ENCODE data around the gene MAVS.
A peak's percentile ranks its signal among the peaks of the same experiment; 100 is the strongest.

Gene MAVS

DNA sequence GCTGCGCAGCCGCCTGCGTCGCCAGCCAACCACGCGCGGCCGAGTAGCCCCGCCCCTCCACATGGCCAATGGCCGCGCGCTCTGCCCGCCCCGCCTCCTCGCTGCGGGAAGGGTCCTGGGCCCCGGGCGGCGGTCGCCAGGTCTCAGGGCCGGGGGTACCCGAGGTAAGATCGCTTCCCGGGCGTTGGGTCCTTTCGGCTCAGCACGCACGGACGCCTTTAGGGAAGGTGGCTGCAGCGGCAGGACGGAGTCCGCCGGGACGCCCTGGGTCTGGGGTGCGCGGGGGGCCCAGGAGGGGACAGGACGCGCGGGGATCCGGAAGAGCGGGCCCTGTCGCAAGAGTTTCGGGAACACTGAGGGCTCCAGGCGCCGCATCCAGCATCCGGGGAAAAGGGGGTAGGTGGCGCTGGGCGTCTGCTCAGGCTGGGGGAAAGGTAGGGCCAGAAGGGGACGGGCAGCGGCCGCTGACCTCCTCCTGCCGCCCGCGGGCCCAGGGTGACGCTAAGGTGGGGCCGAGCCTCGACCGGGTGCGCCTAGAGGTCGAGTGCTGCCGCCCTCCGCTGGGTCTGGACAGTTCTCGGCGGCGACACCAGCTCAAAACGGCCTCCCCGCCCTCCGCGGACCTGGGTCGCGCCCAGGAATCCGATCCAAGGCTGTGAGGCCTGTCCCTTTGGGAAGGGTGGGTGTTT, at the start of gene MAVS:
MAVS (plus strand) TSS at position 95 of the 689 bp plus-strand sequence. CDS start 7,791 bp downstream, outside the sequence.
- DNase-seq = peak; percentile 93

DNA sequence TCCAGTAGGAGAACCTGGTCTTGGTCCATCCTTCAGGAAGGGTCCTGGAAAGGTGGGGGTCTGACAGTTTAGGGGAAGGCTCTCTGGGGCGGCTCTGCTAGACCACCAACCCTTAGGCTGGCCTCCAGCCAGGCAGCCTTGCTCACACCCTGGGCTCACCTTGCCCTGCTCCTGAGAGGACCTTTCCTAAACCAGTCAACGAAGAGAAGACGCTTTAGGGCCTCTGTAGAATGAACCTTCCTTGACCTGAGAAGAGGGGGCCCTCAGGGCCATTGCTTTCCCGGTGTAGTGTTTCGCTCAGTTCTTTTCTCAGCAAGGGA, 49.4 kb upstream of the MAVS start:
- DNase-seq = no peak

DNA sequence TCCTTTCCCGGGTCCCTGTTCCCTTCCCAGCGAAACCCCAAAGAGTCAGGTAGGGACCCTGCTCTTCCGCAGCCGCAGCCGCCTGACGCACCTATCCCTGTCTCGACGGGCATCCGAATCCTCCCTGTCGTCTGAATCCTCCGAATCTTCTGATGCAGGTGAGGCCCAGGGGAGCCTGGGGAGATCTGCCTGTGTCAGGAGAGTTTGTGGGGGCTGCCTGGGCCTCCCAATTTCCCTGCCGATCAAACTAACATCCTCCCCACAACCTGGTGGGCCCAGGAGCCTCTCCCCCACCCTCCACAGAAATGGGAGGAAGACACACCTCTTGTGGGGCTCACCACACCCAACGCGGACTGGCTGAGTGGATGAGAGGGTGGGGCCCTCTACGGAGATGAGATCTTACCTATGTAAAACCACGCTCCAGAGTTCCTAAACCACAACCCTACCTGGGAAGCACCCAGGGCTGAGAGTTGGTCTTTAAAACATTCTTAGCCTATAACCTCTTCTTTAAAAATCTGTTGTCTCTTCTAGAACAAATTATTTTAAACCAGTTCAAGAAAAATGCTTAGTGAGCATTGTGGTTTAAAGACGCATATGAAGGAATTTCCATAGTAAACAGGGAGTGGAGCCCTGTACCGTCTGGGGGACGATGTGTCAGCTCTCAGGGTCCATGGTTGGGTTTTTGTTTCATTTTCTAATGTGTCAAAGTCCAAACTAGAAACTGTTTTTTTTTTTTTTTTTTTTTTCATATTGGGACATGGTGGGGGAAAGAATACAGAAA, 48.9 kb upstream of the MAVS start:
- peak; percentile 86 for DNase-seq

DNA sequence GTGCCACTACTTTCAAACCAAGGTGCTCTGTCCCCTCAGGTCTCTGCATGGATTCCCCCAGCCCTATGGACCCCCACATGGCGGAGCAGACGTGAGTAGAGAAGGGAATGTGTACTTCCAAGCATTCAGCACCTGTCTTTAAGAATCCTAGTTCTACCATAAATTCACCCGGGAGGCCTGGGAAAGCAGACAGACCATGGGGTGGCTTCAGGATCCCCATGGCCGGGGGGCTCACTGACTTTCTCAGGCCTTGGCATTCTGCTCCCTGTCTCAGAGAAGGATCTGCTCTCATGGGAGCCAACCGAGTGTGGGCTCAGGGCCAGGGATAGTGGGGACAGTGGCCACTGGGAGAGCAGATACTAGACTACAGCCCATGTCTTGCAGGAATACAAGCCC, 48.3 kb upstream of the MAVS start:
- no peak for DNase-seq

DNA sequence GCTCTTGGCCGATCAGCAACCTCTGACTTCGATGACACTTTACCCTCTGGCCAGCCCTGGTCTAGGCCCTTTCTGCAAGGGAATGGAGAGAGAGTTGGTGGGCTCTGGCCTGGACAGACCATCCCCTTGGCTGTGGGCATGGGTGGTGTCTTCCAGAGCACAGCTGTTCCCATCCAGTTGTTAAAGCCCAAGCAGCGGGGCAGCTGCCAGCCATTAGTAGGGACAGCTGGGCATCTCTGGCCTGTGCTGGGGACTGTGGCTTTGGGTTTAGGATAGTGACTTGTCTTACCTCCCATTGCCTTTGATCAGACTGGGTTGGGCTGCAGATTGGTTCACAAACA, 47.8 kb upstream of the MAVS start:
- DNase-seq = no peak

DNA sequence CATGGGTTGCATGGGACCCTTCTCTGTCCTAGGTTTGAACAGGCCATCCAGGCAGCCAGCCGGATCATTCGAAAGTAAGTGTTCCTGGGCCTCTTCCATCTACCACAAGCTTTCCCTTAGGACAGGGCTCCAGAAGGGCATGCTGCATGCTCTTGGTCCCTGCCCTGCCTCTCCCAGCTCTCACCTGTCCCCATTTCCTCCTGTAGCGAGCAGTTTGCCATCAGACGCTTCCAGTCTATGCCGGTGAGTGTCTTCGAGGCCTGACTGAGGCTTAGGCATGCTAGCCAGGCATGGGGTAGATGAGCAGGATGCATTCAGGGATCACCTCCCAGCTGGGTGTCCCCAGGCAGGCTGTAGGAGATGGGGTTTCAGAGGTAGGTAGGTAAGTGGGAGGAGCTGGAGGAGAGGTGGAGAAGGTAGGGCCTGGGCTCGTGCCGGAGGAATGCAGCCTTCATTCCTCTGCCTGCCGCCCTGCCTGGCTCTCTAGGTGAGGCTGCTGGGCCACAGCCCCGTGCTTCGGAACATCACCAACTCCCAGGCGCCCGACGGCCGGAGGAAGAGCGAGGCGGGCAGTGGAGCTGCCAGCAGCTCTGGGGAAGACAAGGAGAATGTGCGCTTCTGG, 46.3 kb upstream of the MAVS start:
- DNase-seq = no peak

DNA sequence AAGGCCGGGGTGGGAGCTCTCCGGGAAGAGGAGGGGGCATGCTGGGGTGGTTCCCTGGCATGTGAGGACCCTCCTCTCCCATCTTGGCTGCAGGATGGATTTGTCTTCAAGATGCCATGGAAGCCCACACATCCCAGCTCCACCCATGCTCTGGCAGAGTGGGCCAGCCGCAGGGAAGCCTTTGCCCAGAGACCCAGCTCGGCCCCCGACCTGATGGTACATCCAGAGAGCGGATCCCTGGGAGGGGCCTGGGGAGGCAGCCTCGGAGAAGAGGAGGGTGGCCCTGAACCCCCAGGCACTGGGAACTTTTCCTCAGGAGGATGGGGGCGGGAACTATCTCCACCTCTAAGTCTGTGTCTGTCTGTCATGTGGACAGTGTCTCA, 45.8 kb upstream of the MAVS start:
- DNase-seq = no peak

DNA sequence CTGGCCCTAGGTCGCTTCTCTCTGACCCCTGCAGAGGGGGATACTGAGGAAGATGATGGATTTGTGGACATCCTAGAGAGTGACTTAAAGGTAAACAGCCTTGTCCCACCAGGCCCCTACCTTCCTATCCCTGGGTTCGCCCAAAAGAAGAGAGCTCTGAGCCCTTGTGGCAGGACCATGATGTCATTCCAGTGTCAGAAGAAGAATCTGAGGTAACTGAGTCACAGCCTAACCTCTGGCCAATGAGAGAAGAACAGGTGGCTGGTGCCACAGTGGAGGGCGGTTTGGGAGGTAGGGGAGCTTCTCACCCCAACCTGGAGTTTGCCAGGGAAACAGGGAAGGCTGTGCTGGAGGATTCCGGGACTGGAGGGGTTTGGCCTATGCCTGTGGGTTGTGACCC, 45.3 kb upstream of the MAVS start:
- no peak for DNase-seq

DNA sequence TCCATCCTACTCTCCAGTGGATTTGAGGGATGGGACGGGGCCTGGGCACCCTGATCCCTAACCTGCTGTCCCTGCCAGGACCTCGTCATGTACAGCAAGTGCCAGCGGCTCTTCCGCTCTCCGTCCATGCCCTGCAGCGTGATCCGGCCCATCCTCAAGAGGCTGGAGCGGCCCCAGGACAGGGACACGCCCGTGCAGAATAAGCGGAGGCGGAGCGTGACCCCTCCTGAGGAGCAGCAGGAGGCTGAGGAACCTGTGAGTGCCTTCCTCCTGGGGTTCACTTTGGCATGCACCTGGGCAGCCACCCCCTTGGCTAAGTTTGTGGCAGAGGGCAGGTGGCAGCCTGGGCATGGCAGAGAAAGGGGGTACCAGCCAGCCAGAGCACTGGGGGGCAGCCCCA, 44.8 kb upstream of the MAVS start:
- no peak for DNase-seq

DNA sequence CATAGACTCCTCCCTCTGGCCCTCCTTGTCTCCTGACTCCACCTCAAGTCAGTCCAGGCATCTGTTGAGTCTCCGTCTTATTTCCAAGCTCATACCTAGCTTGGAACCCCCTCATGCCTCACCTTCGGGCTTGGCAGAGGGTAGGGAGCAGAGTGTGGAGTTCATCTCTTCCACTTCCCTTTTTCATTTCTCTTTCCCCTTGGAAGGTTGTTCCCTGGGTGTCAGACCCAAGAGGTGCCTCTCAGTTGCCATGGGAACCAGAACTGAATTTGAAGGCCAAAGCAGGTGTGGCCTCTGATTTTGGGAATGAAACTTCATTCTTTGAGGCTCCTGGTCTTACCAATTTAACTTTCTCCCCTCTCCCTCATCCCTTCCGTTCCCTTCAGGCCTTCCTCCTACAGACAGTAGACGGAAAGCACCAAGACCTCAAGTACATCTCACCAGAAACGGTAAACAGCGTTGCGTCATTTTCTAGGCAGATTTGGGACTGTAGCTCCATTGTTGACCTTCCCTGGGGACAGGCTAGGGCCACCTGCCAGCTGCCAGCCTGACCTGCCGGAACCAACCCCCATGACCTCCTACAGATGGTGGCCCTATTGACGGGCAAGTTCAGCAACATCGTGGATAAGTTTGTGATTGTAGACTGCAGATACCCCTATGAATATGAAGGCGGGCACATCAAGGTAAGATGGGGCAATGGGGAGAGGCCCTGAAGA, 44.0 kb upstream of the MAVS start:
- no peak for DNase-seq

DNA sequence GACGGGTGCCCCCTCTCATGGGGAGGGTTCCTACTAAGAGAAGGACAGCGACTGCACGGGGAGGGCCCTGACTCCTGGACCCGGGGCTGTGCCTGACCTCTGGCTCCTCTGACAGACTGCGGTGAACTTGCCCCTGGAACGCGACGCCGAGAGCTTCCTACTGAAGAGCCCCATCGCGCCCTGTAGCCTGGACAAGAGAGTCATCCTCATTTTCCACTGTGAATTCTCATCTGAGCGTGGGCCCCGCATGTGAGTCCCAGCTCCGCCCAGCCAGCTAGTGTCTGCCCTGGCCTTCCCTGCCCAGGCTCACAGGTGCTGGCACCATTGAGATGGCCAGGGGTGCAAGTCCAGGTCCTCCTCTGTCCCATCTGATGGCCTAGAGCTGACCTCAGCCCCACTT, 43.3 kb upstream of the MAVS start:
- no peak for DNase-seq

DNA sequence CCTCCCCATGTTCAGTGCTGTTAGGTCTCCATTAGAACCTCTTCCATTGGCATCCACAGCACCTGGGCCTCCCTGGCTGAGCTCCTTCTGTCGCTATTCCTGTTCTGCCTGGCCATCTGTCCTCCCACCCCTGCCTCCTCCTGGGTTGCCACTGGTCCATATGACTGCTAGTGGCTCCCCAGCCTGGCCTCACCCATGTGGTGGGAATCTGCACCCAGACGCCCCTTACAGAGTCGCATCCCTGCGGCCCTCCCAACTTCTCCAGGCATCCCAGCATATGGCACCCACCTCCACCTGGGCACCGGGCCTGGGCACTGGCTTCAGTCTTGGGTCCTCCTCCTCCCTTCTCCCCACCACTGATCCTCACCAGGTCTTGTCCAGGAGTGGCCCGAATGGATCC, 42.8 kb upstream of the MAVS start:
- no peak for DNase-seq

DNA sequence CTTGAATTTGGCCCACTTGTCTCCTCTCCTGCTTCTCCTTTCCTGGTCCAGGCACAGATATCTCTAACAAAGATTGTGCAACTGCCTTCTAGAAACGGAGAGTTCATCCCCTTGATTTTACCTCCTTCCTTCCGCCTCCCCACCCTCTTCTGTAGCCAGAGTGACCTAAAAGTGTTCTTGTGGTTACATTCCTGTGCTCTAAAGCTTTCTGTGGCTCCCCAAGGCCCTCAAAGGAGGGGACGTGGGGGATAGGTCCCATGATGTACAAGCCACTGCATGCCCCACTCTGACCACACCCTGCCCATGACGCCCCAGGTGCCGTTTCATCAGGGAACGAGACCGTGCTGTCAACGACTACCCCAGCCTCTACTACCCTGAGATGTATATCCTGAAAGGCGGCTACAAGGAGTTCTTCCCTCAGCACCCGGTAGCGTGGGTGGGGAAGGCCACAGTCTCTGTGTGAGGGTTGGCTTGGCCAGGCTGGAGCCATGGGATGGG, 42.3 kb upstream of the MAVS start:
- no peak for DNase-seq

DNA sequence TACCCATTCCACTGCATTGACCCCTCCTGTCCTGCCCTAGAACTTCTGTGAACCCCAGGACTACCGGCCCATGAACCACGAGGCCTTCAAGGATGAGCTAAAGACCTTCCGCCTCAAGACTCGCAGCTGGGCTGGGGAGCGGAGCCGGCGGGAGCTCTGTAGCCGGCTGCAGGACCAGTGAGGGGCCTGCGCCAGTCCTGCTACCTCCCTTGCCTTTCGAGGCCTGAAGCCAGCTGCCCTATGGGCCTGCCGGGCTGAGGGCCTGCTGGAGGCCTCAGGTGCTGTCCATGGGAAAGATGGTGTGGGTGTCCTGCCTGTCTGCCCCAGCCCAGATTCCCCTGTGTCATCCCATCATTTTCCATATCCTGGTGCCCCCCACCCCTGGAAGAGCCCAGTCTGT, 41.9 kb upstream of the MAVS start:
- no peak for DNase-seq

DNA sequence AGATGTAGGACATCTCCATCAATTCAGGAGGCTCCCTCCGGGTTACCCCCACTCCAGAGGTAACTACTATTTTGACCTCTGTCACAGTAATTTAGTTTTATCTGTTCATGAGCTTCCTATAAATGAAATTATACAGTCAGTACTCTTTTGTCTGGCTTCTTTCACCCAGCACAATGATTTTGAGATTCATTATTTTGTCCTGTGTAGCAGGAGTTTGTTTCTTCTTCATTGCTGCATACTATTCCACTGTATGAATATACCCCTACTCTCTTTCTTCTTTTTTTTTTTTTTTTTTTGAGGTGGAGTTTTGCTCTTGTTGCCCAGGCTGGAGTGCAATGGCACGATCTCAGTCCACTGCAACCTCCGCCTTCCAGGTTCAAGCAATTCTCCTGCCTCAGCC, 38.1 kb upstream of the MAVS start:
- DNase-seq = no peak

DNA sequence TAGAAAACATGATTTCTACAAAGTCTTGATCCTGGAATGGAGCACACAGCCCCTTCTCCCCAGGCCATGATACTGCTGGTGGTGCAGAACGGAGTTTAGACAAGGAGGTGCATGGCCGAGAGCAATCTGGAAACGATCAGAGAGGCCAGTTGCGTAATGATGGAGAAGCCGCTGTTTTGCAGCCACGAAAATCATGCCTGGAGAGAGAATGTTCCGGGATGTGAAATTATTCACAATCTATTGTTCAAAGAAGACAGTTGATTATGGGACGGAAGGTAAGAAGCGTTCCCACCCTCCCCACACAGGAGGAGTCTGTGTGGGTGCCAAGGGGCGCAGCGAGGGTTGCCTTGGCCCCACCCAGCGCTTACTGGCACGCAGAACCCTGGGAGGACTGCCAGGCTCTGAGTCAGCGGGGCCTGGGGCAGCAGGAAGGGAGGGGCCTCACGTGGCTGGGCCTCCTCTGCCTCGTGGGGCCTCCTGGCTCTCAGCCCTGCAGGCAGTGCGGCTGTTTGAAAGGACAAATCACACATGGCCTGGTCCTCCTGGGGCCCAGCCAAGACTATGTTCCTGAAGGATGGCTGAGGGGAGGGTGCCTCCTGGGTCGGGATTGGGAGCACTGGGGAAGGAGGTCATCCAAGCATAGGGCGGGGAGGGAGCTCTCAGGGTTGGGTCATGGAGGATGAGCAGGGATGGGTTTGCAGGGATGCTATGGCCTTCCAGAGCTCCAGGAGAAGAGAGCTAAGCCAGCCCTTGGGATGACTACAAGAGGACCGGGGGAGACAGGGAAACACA, 35.0 kb upstream of the MAVS start:
- DNase-seq = peak; percentile 97

DNA sequence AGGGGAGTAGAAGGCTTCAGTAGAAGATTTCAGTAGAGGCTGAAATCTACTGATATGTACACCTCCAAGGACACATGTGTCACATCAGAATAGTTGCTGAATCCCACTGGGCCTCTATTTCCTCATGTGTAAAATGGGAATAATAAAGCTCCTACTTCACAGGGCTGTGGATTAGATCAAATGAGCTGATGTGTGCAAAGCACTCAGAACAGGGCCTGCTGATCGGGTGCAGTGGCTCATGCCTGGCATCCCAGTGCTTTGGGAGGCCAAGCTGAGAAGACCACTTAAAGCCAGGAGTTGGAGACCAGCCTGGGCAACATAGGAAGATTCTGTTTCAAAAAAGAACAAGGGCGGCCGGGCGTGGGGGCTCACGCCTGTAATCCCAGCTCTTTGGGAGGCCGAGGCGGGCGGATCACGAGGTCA, 34.4 kb upstream of the MAVS start:
- no peak for DNase-seq

DNA sequence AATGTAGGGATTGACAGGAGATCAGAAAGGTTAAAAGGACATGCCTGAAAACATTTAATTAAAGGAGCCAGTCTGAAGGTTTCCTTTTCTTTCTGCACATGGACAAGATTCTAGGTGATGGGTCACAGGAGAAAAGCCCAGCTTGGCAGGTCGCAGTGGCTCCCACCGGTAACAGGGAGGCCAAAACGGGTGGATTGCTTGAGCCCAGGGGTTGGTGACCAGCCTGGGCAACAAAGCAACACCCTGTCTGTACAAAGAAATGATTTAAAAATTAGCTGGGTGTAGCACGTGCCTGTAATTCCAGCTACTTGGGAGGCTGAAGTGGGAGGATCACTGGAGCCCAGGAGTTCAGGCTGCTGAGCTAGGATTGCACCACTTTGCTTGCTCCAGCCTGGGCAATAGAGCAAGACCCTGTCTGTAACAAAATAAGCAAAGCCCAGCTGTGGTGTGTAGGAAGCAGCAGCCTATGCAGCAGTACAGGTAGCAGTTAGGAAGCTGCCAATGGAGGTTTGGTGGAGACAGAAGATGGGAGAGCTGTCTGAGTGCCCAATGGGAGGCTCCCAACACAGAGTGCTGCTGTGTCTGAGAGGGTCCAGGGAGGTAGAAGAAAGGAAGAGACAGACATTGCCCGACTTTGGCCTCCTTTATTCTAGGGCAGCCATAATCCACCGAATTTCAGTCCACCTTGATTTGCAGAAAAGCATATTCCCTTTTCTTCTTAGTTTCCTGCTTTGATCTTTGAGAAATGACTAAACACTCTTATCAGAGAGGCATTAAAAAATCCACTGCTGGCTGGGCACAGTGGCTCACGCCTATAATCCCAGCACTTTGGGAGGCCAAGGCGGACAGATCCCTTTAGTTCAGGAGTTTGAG, 33.4 kb upstream of the MAVS start:
- no peak for DNase-seq

DNA sequence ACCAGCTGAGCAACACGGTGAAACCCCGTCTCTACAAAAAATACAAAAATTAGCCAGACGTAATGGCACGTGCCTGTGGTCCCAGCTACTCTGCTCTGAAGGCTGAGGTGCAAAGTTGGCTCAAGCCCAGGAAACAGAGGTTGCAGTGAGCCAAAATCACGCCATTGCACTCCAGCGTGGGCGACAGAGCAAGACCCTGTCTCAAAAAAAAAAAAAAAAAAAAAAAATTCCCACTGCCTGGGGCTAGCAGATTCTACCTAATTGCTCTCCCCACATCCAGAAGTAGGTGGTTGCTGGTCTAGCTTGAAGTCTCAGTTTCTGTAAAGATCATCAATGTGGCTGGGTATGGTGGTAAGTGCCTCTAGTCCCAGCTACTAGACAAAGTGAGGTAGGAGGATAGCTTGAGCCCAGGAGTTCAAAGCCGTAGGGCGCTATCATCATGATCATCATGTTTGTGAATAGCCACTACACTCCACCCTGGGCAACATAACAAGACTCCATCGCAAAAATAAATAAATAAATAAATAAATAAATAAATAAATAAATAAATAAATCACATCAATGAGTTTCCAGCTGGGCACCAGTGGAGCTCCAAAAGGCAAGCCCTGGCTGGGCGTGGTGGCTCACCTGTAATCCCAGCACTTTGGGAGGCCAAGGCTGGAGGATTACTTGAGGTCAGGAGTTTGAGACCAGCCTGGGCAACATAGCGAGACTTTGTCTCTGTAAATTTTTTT, 32.6 kb upstream of the MAVS start:
- no peak for DNase-seq

DNA sequence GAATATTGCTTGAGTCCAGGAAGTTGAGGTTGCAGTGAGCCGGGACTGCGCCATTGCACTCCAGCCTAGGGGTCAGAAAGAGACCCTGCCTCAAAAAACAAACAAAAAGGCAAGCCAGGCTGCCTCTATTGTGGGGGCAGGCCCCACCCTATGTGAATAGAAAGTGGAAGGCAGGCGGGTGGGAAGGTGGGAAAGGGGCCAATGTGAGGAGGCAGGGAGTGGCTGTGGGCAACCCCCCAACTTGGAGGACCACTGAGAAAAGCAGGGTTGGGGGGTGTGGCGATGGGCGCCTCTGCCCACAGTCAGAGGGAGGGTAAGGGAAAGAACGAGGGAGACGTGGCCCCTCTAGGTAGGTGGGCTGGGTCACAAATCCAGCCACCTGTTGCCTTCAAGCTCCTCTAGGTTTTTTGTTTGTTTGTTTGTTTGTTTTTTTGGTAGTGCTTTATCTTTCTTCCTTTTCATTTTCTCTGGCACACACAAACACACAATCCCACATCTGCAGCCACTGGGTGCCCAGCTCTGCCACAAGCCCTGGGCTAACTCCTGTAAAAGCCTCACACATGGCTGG, 31.6 kb upstream of the MAVS start:
- no peak for DNase-seq

Measured in suppressor macrophage treated with lipopolysaccharide for 4 hours (primary cell).